ENCODE results near the gene FBXO15.

- TF ChIP-seq CTCF (conservative IDR thresholded peaks at IDR 0.05; ENCODE audit: low read length): peak; percentile 83
- TF ChIP-seq EZH2phosphoT487 (IDR thresholded peaks at IDR 0.05; ENCODE audit: borderline replicate concordance): no peak
Observed at GRCh38 chr18:74116633-74117554, 30.7 kb downstream of the FBXO15 start.

Data from Loucy (cell line).